Raji (cell line): ENCODE measurements around the gene TMCO5A.

Experiments used
- POLR2A ChIP-seq: IDR thresholded peaks from 2 replicates; pipeline ENCODE4 v1.6.1; 2011; ENCODE audit warnings: low read depth, low read length, control low read depth; ENCODE audit not compliant: insufficient read depth

The TMCO5A gene

DNA sequence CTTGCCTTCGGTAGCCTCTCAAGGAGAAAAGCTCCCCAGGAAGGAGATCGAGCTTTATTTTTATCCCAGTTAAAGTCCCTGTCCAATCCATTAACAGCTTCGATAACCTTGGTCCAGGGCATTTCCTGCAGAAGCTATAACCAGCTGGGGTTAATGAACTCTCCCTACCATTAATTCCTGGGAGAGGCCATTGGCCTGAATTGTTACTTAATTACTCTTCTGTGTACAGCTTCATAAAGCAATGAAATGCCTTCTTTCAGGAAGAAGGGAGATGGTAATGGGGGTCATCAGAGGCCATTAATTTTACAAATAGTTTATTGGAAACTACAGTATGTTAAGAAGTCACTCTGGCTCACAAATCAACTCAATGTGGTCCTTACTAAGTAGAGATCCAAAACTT is 1.9 kb upstream of the TMCO5A start:
- TF ChIP-seq POLR2A, result no peak

DNA sequence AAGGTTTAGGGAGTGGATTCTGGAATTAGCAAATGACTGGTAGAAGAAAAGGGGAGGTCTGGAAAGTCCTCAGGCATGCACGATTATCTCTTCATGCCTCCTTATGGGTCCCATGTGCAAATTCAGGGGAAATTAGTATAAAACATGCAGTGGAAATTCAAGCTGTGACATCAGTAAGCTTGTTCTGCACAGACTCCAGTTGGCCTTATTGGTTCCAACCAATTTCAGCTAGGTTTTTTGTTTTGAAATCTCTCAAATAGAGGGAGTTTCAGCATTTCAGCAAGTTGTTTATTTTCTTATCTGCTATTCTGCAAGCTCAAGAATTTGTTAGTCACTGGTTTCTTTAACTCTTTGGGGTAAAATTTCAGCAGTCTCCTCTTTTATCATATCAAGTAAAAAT is 774 bp upstream of the TMCO5A start:
- TF ChIP-seq POLR2A, result no peak

DNA sequence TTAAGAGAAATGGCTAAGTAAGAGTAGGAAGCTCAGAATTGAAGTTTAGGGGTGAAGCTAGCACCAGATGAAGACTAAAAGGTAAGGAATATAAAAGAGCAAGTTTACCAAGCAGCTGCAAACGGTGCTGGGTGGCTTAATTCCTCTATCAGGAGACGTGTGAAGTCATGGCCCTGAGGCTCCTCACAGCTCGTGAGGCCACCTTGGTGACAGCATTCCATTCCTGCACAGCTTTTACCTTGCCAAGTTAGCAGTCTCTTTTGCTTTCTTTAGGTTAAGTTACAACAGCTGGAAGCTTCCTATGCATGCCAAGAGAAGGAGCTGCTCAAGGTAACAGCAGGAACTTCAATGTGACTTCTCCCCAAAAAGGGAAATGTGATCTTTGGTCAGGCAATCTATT is 6.4 kb downstream of the TMCO5A start:
- TF ChIP-seq POLR2A, result no peak

DNA sequence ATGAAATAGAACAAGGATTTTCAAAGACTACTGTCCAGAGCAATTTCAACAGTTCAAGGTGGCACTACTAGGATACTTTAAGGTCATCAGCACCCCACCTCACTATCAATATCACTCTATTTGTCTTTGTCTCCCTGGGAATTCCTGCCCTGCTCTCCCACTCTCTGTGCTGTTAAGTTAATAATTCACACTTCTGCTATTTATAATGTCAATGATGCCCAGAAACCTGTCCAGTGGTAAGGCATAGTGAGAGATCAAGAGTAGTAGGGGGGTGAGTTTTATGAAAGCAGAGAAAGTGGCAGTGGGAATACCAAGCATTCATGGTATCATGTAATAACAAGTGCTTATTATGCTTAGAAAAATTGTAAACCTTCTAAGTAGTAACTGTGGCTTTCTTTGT is 7.3 kb downstream of the TMCO5A start:
- TF ChIP-seq POLR2A, result no peak

DNA sequence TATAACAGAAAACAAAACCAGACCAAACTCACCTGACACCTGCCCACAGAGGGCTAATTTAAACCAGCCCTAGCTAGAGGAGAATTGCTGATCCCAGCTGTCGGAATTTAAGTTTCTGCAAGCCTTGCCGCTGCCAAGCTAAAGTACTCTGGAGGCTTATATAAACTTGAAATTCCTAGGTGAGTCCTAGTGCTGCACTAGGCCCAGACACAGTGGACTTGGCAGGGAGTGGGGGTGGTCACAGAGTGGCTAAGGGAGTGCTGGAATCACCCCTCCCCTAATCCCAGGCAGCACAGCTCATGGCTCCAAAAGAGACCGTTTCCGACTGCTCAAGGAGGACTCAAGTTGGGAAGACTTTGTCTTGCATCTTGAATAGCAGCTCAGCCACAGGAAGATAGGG is 17.6 kb downstream of the TMCO5A start:
- no peak for TF ChIP-seq POLR2A

DNA sequence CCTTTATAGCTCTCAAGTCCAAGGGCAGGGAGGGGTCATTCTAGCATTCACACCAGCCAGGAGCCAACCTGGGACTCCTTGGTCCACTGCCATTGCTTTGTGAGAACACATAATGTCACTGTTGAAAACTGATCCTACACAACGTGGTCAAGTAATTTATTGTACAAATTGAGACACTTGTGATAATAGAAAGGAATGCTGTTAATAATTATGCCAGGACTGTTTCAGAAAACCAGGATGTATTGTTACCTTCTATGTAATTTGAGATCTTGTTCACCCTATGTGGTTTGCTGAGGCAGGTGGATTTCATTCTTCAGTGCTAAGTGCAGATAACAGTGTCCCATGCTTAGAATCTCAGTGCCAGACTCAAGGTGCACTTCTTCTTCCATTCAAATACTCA is 33.3 kb downstream of the TMCO5A start:
- no peak for TF ChIP-seq POLR2A

DNA sequence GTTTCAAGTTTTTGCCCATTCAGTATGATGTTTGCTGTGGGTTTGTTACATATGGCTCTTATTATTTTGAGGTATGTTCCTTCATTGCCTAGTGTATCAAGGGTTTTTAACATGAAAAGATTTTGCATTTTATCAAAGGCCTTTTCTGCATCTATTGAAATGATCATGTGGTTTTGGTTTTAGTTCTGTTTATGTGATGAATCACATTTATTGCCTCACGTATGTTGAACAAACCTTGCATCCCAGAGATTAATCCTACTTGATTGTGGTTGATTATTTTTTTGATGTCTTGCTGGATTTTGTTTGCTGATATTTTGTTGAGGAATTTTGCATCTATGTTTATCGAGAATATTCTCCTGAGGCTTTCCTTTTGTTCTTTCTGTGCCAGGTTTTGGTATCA is 39.4 kb downstream of the TMCO5A start:
- TF ChIP-seq POLR2A, result no peak

DNA sequence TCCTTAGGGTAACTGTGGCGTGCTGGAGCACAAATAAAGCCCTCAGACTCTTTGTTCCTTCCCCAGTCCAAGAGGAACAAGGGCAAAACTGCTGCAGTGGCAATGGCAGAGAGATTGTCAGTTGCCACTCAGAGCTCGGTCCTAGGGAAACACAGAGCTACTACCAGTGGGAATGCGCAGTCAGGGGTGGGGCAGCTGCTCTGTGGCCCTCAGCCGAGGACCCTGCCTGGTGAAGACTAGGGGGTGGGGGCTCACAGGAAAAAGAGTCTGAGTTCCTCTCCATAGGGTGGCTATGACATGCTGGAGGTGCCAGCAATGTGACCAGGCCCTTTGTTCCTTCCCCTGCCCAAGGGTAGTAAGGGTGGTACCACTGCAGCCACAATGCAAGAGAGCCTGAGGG is 43.8 kb downstream of the TMCO5A start:
- TF ChIP-seq POLR2A, result no peak

DNA sequence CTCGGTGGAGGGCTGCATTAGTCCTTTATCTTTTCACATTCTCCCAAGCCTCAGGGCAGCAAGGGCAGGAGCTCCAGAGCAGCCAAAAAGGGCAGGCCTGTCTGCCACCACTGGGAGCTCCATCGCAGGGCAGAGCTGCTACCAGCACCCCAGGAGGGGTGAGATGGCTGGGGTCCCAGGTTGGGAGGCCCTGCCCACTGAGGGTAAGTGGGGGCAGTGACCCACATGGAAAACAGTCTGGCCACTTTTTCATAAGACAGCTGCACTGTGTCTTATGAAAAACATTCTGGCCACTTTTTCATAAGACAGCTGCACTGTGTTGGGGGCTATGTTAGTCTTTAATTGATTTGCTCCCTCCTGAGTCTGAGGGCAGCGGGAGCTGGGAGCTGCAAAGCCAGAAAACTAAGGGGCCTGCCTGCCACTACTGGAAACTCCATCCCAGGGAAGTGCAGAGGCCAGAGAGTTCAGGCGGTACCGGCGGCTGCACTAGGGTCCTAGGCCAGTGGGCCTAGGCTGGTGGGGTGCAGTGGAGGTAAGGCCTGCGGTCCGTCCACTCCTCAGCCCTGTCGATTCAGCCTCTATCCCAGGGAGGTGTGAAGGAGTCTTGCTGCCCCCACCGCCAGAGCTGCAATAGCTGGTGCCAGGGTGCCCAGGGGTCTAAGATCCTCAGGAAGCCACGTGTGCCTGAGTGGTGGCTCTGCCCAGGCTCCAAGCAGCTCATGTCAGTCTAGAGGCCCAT is 45.4 kb downstream of the TMCO5A start:
- no peak for TF ChIP-seq POLR2A

DNA sequence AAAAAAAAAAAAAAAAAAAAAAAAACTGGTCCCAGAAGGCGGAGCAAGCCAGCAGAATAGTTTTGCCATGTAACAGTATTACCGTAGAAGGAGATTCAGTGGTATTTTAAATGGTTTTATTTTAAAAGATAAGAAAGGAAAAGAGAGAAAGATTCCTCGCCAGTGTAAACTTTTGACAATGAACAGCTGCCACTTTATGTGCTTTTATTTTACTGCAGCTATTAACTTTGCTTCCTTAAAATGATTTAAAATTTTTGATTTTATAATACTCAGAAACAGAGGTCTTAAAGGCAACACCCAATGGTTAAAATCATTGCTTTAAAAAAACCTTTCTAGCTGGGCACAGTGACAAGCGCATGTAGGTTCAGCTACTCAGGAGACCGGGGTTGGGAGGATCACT is 46.8 kb downstream of the TMCO5A start:
- TF ChIP-seq POLR2A, result no peak

DNA sequence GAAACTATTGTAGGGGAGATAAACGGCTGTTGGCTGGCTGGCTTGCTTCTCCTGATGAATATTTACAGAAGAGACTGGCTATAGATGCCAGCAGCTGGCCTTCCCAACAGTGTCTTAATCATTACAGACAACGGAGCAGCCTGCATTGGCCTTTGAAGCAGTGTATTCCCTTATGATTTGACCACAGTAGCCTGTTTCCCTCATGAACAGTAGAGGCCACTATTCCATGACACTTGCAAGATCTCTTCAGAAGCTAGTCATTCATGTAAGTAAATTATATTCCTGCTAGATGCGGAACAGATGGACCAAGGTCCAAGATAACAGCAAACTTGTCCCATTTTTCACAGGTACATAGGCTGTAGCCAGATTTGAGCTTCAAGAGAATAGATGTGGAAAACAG is 47.3 kb downstream of the TMCO5A start:
- no peak for TF ChIP-seq POLR2A

DNA sequence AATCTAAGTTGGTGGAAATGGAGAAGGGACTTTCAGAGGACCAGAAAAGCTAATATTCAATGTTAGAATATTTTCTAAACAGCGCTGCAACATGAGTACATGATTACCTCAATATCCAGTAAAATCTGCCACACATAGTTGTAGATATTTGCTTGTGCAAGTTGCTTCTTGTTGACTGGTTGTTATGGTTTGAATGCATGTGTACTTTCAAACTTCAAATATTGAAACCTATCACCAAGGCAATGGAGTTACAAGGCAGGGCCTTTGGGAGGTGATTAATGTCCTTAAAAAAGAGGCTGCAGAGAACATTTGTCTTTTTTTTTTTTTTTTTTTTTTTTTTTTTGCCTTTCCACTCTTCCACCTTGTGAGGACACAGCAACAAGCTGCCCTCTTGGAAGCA is 49.9 kb downstream of the TMCO5A start:
- no peak for TF ChIP-seq POLR2A

DNA sequence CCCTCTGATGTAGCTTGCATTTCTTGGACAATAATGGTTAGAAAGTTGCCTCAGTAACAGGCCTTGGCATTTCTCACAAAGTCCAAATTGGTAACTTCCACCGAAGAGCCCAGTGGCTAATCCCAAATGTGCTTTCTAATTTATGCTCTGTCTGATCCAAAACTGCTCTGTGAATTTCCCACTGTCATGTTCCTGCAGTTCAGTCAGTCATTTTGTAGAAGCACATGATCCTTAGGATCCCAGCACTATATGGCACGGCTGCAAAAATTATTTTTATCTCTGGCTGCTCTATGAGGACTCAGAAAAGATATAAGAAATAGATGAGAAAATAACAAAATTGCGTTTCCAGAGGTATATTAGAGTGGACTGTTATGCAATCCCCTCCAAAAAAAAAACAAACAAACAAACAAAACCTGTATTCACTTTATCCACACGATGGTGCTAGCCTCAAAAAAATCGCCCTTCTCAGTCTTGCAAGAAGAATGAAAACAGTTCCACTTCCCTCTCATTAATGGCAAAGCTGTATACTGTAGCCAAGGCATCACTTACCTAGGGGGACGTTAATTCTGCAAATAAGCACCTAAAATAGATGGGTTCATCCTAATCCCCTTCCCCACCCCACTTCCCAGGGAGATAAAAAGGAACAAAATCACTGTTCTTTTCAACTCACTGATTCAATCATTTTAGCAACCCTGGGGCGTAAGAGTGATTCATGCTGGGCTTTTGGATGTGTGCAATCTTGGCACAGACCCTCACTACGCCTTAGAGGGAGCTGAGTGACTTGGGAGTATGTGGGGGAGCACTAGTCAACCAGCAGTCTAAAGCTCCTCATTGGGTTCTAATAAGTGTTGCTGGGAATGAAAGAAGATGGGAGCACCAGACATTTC is 61.3 kb downstream of the TMCO5A start:
- no peak for TF ChIP-seq POLR2A
